Panc1 (cell line): ENCODE measurements around the gene WDFY2. TPM values are rescaled to one million over a fixed set of nuclear protein-coding genes. Genes with fewer than 3 reads are reported as not detected.

ENCODE experiments used
- ATAC-seq: fragments of 200-7000 bp; cut with Tn5 transposase; 2 replicates; pipeline ENCODE4 v1.9.1; 2020; ENCODE audit warnings: mild to moderate bottlenecking, moderate library complexity
- BruUV-seq: library from RNA; stranded (reverse); fragments of 400-500 nt; replicated peaks from 2 replicates; lab custom pipeline; 2021; lab: Mats Ljungman, UMichigan
- CTCF ChIA-PET: fragments of 300-600 bp; sonication (Branson Sonifier 250); formaldehyde crosslinking; loops from one replicate; lab custom pipeline; 2022; ENCODE audit warnings: antibody characterized with exemption; lab: Charles Lee
- POLR2A ChIA-PET: fragments of 300-600 bp; sonication (Branson Sonifier 250); formaldehyde crosslinking; loops from one replicate; lab custom pipeline; 2022; ENCODE audit warnings: antibody characterized with exemption; lab: Charles Lee
- DNase-seq: peaks from one replicate; pipeline ENCODE4 v3.0.0-alpha.2; 2010; ENCODE audit warnings: low read depth, low spot score
- H3K27ac ChIP-seq: 2 replicates; pipeline ENCODE4 v1.5.1; 2011; ENCODE audit warnings: mild to moderate bottlenecking, low read length, inconsistent platforms
- H3K27me3 ChIP-seq: fragments of 200-500 bp; sonication (Bioruptor generic); 2 replicates; pipeline ENCODE4 v1.6.0; 2014; ENCODE audit warnings: low read length, inconsistent platforms; ENCODE audit not compliant: control insufficient read depth, insufficient read depth
- H3K36me3 ChIP-seq: fragments of 200-500 bp; sonication (Bioruptor generic); 2 replicates; pipeline ENCODE4 v1.5.1; 2014; ENCODE audit warnings: inconsistent platforms, mild to moderate bottlenecking, low read length, moderate library complexity; ENCODE audit not compliant: control insufficient read depth, insufficient read depth
- H3K4me1 ChIP-seq: 2 replicates; pipeline ENCODE4 v1.5.1; 2011; ENCODE audit warnings: inconsistent platforms, mild to moderate bottlenecking, low read length, moderate library complexity; ENCODE audit not compliant: control insufficient read depth, insufficient read depth
- H3K4me3 ChIP-seq, 2 experiments: 2 replicates each; pipeline ENCODE4 v1.5.1; 2011 to 2012; ENCODE audit warnings: low read depth in 2 of 2, low read length in 2 of 2, mild to moderate bottlenecking in 2 of 2, inconsistent platforms in 1 of 2, moderate library complexity in 1 of 2
- H3K9me3 ChIP-seq: fragments of 200-500 bp; sonication (Bioruptor generic); 2 replicates; pipeline ENCODE4 v1.5.1; 2014; ENCODE audit warnings: low read depth, mild to moderate bottlenecking, inconsistent platforms, low read length, moderate library complexity; ENCODE audit not compliant: control insufficient read depth, insufficient read depth
- CTCF ChIP-seq: fragments of 450-650 bp; IDR thresholded peaks from 2 replicates; pipeline ENCODE4 v1.5.1; 2017; ENCODE audit warnings: mild to moderate bottlenecking
- POLR2AphosphoS5 ChIP-seq: IDR thresholded peaks from 2 replicates; pipeline ENCODE4 v1.6.1; 2012; ENCODE audit warnings: mild to moderate bottlenecking, low read depth, low read length, moderate library complexity
- REST ChIP-seq, 2 experiments: IDR thresholded peaks; 2 replicates each; pipeline ENCODE4 v1.6.1; 2011 to 2012; ENCODE audit warnings: low read depth in 2 of 2, control low read depth in 1 of 2, low read length in 1 of 2, mild to moderate bottlenecking in 1 of 2, moderate library complexity in 1 of 2; ENCODE audit not compliant: insufficient read depth in 1 of 2
- SIN3A ChIP-seq: IDR thresholded peaks from 2 replicates; pipeline ENCODE4 v1.6.1; 2012; ENCODE audit warnings: low read depth, mild to moderate bottlenecking, low read length, moderate library complexity, borderline replicate concordance; ENCODE audit not compliant: insufficient read depth
- TCF7L2 ChIP-seq: IDR thresholded peaks from 2 replicates; pipeline ENCODE4 v1.6.1; 2011; ENCODE audit warnings: mild to moderate bottlenecking, low read depth, low read length, inconsistent platforms
- in situ Hi-C: cut with HindIII; loops from 2 replicates; pipeline ENCODE4 v1.10.0; 2016; ENCODE audit warnings: low sequenced_read_pairs, low pct_unique_long_range_greater_than_20kb
- intact Hi-C: fragments of 100-400 bp; cut with micrococcal nuclease; formaldehyde crosslinking; loops from one replicate; pipeline ENCODE4 v1.10.0; 2022; ENCODE audit not compliant: unreplicated experiment
- total RNA-seq: library from RNA; stranded (reverse); gene quantifications from one replicate; pipeline ENCODE4 v1.2.1, GENCODE V29; 2021; ENCODE audit not compliant: unreplicated experiment

WDFY2 gene
- total RNA-seq, 1 experiment from 2014 or later = 7.8 TPM

- Histone ChIP-seq H3K4me3 (no peak overlapping the region), H3K27ac (peak overlapping the region; percentile 73), H3K36me3 (no peaks in the 10 kb centered on the region), H3K4me1 (peaks cover 31% of the 10 kb centered on the region), H3K9me3 (no peaks in the 10 kb centered on the region), H3K27me3 (no peaks in the 10 kb centered on the region)
- ChIA-PET POLR2A (no interaction called here), CTCF (no interaction called here)
- no peak for DNase-seq
- no TSS peak for BruUV-seq
- ATAC-seq = no peak
- no peak for TF ChIP-seq SIN3A
- TF ChIP-seq REST (IDR thresholded peaks at IDR 0.05; ENCODE audit: insufficient read depth in 1 of 2, low read depth in 2 of 2, low read length in 1 of 2) = no peak
- TF ChIP-seq TCF7L2 = no peak
- TF ChIP-seq POLR2AphosphoS5 = no peak
- TF ChIP-seq CTCF = no peak
- in situ Hi-C loops (no loop called here), intact Hi-C loops (no loop called here)
These were observed 60.9 kb downstream of the WDFY2 start for GRCh38 chr13:51645154-51645650.

- in situ Hi-C loops (no loop called here), intact Hi-C loops (no loop called here)
- Histone ChIP-seq H3K4me1 (peaks cover 31% of the 10 kb centered on the region), H3K27me3 (no peaks in the 10 kb centered on the region), H3K27ac (peak overlapping the region; percentile 73; the same call in 1 of the 2 replicates), H3K4me3 (no peak overlapping the region), H3K36me3 (no peaks in the 10 kb centered on the region), H3K9me3 (no peaks in the 10 kb centered on the region)
- no peak for DNase-seq
- ATAC-seq = no peak
- BruUV-seq = no TSS peak
- CTCF ChIA-PET = no interaction called here
- POLR2A ChIA-PET = interaction anchor here (0.7 kb wide), 1 partner anchor 51 kb away, joined by 3 read pairs; no protein-coding TSS in a partner anchor
- no peak for TF ChIP-seq TCF7L2
- no peak for TF ChIP-seq CTCF
- no peak for TF ChIP-seq REST (IDR thresholded peaks at IDR 0.05; ENCODE audit: insufficient read depth in 1 of 2, low read depth in 2 of 2, low read length in 1 of 2)
- TF ChIP-seq SIN3A = no peak
- no peak for TF ChIP-seq POLR2AphosphoS5
These were observed 61.8 kb downstream of the WDFY2 start for GRCh38 chr13:51645761-51646670.
